Hepatocyte (in vitro differentiated cells): ENCODE measurements around the gene VSIG10L.

Experiments used
- CTCF ChIP-seq: fragments of 200-600 bp; sonication (generic); IDR thresholded peaks from 2 replicates; pipeline ENCODE4 v1.5.1; 2016; ENCODE audit warnings: antibody characterized with exemption, mild to moderate bottlenecking; ENCODE audit not compliant: poor library complexity
- EZH2 ChIP-seq: fragments of 200-600 bp; sonication (generic); IDR thresholded peaks from 2 replicates; pipeline ENCODE4 v1.6.1; 2016; ENCODE audit warnings: antibody characterized with exemption, mild to moderate bottlenecking, borderline replicate concordance
- EZH2phosphoT487 ChIP-seq: fragments of 200-600 bp; sonication (generic); IDR thresholded peaks from one replicate; pipeline ENCODE4 v1.6.1; 2018; ENCODE audit warnings: antibody characterized with exemption, mild to moderate bottlenecking, low read depth, moderate library complexity; ENCODE audit not compliant: unreplicated experiment, severe bottlenecking

GRCh38 chr19:51320280-51320657, 21.7 kb downstream of the VSIG10L start:
- TF ChIP-seq CTCF, result no peak
- TF ChIP-seq EZH2, result no peak
- no peak for TF ChIP-seq EZH2phosphoT487
